Measurements from ENCODE around the gene KRT13.
A peak's percentile ranks its signal among the peaks of the same experiment; 100 is the strongest.

Gene KRT13

GRCh38 chr17:41491476-41491875 lies 13.9 kb downstream of the KRT13 start:
- no peak for DNase-seq

- no peak for DNase-seq
Measured at GRCh38 chr17:41490000-41490990, 15.1 kb downstream of the KRT13 start.

GRCh38 chr17:41489531-41489930 lies 15.9 kb downstream of the KRT13 start, which contains the start of gene KRT36:
KRT36 (minus strand) TSS chr17:41489910; CDS start chr17:41489864, 46 bp downstream.
- DNase-seq = no peak

- DNase-seq = peak; percentile 54
Measured at GRCh38 chr17:41486809-41487530, 18.4 kb downstream of the KRT13 start.

GRCh38 chr17:41486316-41486715 lies 19.1 kb downstream of the KRT13 start:
- DNase-seq = no peak

GRCh38 chr17:41484920-41485904 lies 20.2 kb downstream of the KRT13 start:
- no peak for DNase-seq

GRCh38 chr17:41483991-41484826 lies 21.2 kb downstream of the KRT13 start:
- DNase-seq = no peak

GRCh38 chr17:41483531-41483930 lies 21.9 kb downstream of the KRT13 start:
- DNase-seq = no peak

- no peak for DNase-seq
Measured at GRCh38 chr17:41481036-41481435, 24.4 kb downstream of the KRT13 start, which contains the start of gene KRT35. KRT35 (minus strand) TSS chr17:41481151; CDS start chr17:41481097, 54 bp downstream.

GRCh38 chr17:41480581-41480980 lies 24.8 kb downstream of the KRT13 start:
- no peak for DNase-seq

GRCh38 chr17:41480136-41480535 lies 25.3 kb downstream of the KRT13 start:
- DNase-seq = no peak

GRCh38 chr17:41478237-41478636 lies 27.2 kb downstream of the KRT13 start:
- DNase-seq = no peak

GRCh38 chr17:41476866-41477815 lies 28.3 kb downstream of the KRT13 start:
- DNase-seq = no peak

- no peak for DNase-seq
Measured at GRCh38 chr17:41475421-41475820, 30.0 kb downstream of the KRT13 start.

- no peak for DNase-seq
Measured at GRCh38 chr17:41474863-41475262, 30.5 kb downstream of the KRT13 start.

- no peak for DNase-seq
Measured at GRCh38 chr17:41468346-41468745, 37.1 kb downstream of the KRT13 start.

- no peak for DNase-seq
Measured at GRCh38 chr17:41467561-41467960, 37.9 kb downstream of the KRT13 start.

GRCh38 chr17:41466988-41467387 lies 38.4 kb downstream of the KRT13 start, which contains the start of gene KRT32:
KRT32 (minus strand) TSS chr17:41467386; CDS start chr17:41467325, 61 bp downstream.
- DNase-seq = no peak

- DNase-seq = no peak
Measured at GRCh38 chr17:41464682-41465081, 40.7 kb downstream of the KRT13 start.

- DNase-seq = no peak
Measured at GRCh38 chr17:41464173-41464572, 41.2 kb downstream of the KRT13 start.

Measured in activated CD4-positive, alpha-beta T cell treated with anti-CD3 and anti-CD28 coated beads, Interleukin-10, Interleukin-2, amounts not matched to agents 100 ng/mL and 50 ng/mL, durations not matched to agents 16 hours and 8 hours (primary cell).